ENCODE measurements around the gene CEACAM19.

DNA sequence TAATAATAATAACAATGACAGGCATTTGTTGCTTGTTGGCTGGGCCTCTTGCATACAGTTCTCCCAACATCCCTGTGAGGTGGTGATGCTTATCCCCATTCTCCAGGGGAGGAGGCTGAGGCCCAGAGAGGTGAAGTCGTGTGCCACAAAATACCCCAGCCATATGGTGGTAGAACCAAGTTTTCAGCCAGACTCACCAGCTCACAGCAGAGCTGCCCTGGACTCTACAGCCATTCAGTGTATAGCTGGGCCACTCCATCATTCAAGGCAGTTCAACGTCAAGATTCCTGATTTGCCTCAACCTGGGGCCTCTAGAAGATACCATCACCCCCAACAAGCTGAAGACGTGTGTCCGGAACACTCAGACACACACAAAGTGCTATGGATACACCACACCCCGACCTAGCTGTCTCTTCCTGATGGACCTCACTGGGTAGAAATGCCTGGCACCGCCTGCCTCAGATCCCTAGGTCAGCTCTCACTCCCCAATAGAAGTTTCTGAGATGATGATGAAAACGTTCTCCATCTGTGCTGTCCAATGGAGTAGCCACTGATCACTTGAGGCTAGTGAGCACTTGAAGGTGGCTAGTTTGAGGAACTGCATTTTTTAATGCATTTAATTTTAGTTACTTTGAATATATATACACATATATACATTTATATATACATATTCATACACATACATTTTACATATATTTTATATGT is 4.3 kb upstream of the CEACAM19 start:
- no peak for TF ChIP-seq CTCF (IDR thresholded peaks at IDR 0.05)
- TF ChIP-seq POLR2A (IDR thresholded peaks at IDR 0.05): no peak
